ENCODE results near the gene ATP6V1B1. TPM values are rescaled to one million over a fixed set of nuclear protein-coding genes. Genes with fewer than 3 reads are reported as not detected.

ATP6V1B1 gene
- total RNA-seq, 4 donors from 2014 or later: 3.6 to 7.1 TPM; not detected in 2

Small RNA genes lying within 50 kb of the gene (small RNA-seq; reads per million reads assigned to genes)
- gene RF02272 (not detected), gene RN7SL160P (not detected)

Other genes with a start within 250 kb of the ATP6V1B1 start
- 1 to 10 TPM; 3.2 to 4.8 (median 4.3) TPM for gene ADD2, start 167.7 kb upstream of the ATP6V1B1 start, total RNA-seq
- gene FIGLA, start 145.3 kb upstream of the ATP6V1B1 start, total RNA-seq: not detected
- 1 to 10 TPM in 1 of 4 donors, under 1 TPM in 1, not detected in 2; 0.56 to 2.7 TPM for gene CLEC4F, start 115.3 kb upstream of the ATP6V1B1 start, total RNA-seq
- gene CD207, start 100.1 kb upstream of the ATP6V1B1 start, total RNA-seq: under 1 TPM in 2 of 4 donors, not detected in 2; 0.28 to 0.47 TPM
- gene VAX2, start 35.3 kb upstream of the ATP6V1B1 start, total RNA-seq: 1 to 10 TPM in 3 of 4 donors, under 1 TPM in 1; 0.48 to 6.6 (median 1.8) TPM
- 10 to 100 TPM in 2 of 4 donors, 1 to 10 TPM in 2; 6.2 to 16.8 (median 10.0) TPM for gene ANKRD53, start 42.7 kb downstream of the ATP6V1B1 start, total RNA-seq
- 10 to 100 TPM; 33.6 to 63.0 (median 41.1) TPM for gene TEX261, start 59.0 kb downstream of the ATP6V1B1 start, total RNA-seq
- 100 to 1,000 TPM in 2 of 4 donors, 10 to 100 TPM in 2; 72.1 to 149 (median 121) TPM for gene NAGK, start 132.7 kb downstream of the ATP6V1B1 start, total RNA-seq
- 10 to 100 TPM in 3 of 4 donors, 1 to 10 TPM in 1; 5.3 to 23.0 (median 11.9) TPM for gene MCEE, start 194.3 kb downstream of the ATP6V1B1 start, total RNA-seq
- gene MPHOSPH10, start 194.7 kb downstream of the ATP6V1B1 start, total RNA-seq: 10 to 100 TPM; 17.9 to 38.2 (median 22.4) TPM